HepG2 (cell line): ENCODE results near the gene ZBTB45. TPM values are rescaled to one million over a fixed set of nuclear protein-coding genes. Genes with fewer than 3 reads are reported as not detected.

Experiments used
- BHLHE40 ChIP-seq: IDR thresholded peaks from 2 replicates; pipeline ENCODE4 v1.6.1; 2011; ENCODE audit warnings: low read length, improper control_type of control experiment
- GTF2F1 ChIP-seq: fragments of 150-350 bp; IDR thresholded peaks from 2 replicates; pipeline ENCODE4 v1.6.1; 2014; ENCODE audit warnings: low read length
- HBP1 ChIP-seq: IDR thresholded peaks from 2 replicates; pipeline ENCODE4 v1.6.1; 2016; ENCODE audit warnings: low read depth, control low read depth
- HDAC1 ChIP-seq: sonication (generic); formaldehyde crosslinking; IDR thresholded peaks from 2 replicates; pipeline ENCODE4 v1.5.1; 2020; ENCODE audit warnings: mild to moderate bottlenecking, missing genetic modification reagents
- KLF6 ChIP-seq: IDR thresholded peaks from 2 replicates; pipeline ENCODE4 v1.8.0; 2016; ENCODE audit warnings: missing biosample characterization, missing genetic modification reagents
- MEIS1 ChIP-seq: sonication (generic); formaldehyde crosslinking; IDR thresholded peaks from 2 replicates; pipeline ENCODE4 v1.9.0; 2021; ENCODE audit warnings: mild to moderate bottlenecking, missing genetic modification reagents, moderate library complexity, borderline replicate concordance
- NFE2L1 ChIP-seq: sonication (generic); formaldehyde crosslinking; IDR thresholded peaks from 2 replicates; pipeline ENCODE4 v1.4.0; 2020; ENCODE audit warnings: missing genetic modification reagents, mild to moderate bottlenecking, borderline replicate concordance
- NR2F1 ChIP-seq, 2 experiments: fragments of 450-650 bp in 1 of 2; formaldehyde crosslinking in 1 of 2; IDR thresholded peaks; 2 replicates each; pipeline versions ENCODE4 v1.5.0 to v1.6.1; 2016 to 2020; ENCODE audit warnings: mild to moderate bottlenecking in 1 of 2, missing compliant biosample characterization in 1 of 2, missing genetic modification reagents in 1 of 2, moderate library complexity in 1 of 2
- REST ChIP-seq, 2 experiments: IDR thresholded peaks; 2 replicates each; pipeline ENCODE4 v1.6.1; 2011 to 2012; ENCODE audit warnings: low read length in 2 of 2, borderline replicate concordance in 1 of 2, low read depth in 1 of 2, mild to moderate bottlenecking in 1 of 2, moderate library complexity in 1 of 2
- SATB2 ChIP-seq: sonication (generic); formaldehyde crosslinking; IDR thresholded peaks from 2 replicates; pipeline ENCODE4 v1.5.0; 2020; ENCODE audit warnings: missing genetic modification reagents
- TFAP4 ChIP-seq: sonication (generic); IDR thresholded peaks from 2 replicates; pipeline ENCODE4 v1.6.1; 2016; ENCODE audit warnings: low read depth, borderline replicate concordance
- ZNF572 ChIP-seq: sonication (generic); formaldehyde crosslinking; IDR thresholded peaks from 2 replicates; pipeline ENCODE4 v1.5.1; 2020; ENCODE audit warnings: mild to moderate bottlenecking, missing genetic modification reagents
- ZNF749 ChIP-seq: sonication (generic); formaldehyde crosslinking; IDR thresholded peaks from 2 replicates; pipeline ENCODE4 v1.8.0; 2022; ENCODE audit warnings: mild to moderate bottlenecking, missing genetic modification reagents, moderate library complexity, borderline replicate concordance
- polyA plus RNA-seq, 8 experiments: library from polyadenylated mRNA; depleted of rRNA in 3 of 8; stranded (reverse) in 7 of 8; unstranded in 1 of 8; fragments of >200 nt; fragmentation: Illumina TruSeq in 4 of 8; extraction: Trizol in 4 of 8; gene quantifications; 2 replicates each; pipeline versions ENCODE4 v1.2.1 to v1.2.3, GENCODE V29; 2011 to 2016; ENCODE audit warnings: low read depth in 4 of 8, missing spikeins in 1 of 8, mixed read lengths in 1 of 8; ENCODE audit not compliant: insufficient read depth in 1 of 8
- total RNA-seq, 5 experiments: library from RNA; depleted of rRNA; stranded (reverse); fragments of >200 nt; fragmentation: Illumina TruSeq; extraction: Trizol; gene quantifications; 2 replicates each; pipeline ENCODE4 v1.2.3, GENCODE V29; 2016; ENCODE audit warnings: low read depth in 1 of 5
- TF ChIP-seq, protein P1 (sequence below): sonication (generic); formaldehyde crosslinking; IDR thresholded peaks from 2 replicates; pipeline ENCODE4 v1.8.1; 2023; ENCODE audit warnings: mild to moderate bottlenecking, missing genetic modification reagents
- TF ChIP-seq, protein P2 (sequence below): sonication (generic); formaldehyde crosslinking; IDR thresholded peaks from 2 replicates; pipeline ENCODE4 v1.5.0; 2020; ENCODE audit warnings: missing genetic modification reagents
- TF ChIP-seq, protein P3 (sequence below): sonication (generic); formaldehyde crosslinking; IDR thresholded peaks from 2 replicates; pipeline ENCODE4 v1.4.0; 2020; ENCODE audit warnings: mild to moderate bottlenecking, low read depth, missing genetic modification reagents

ZBTB45 gene
- total and polyA plus RNA-seq, 2 of the 13 experiments (the other 11 are each of a cell fraction or from before 2014, with no cell fraction given), result 3.0 to 3.7 TPM

DNA sequence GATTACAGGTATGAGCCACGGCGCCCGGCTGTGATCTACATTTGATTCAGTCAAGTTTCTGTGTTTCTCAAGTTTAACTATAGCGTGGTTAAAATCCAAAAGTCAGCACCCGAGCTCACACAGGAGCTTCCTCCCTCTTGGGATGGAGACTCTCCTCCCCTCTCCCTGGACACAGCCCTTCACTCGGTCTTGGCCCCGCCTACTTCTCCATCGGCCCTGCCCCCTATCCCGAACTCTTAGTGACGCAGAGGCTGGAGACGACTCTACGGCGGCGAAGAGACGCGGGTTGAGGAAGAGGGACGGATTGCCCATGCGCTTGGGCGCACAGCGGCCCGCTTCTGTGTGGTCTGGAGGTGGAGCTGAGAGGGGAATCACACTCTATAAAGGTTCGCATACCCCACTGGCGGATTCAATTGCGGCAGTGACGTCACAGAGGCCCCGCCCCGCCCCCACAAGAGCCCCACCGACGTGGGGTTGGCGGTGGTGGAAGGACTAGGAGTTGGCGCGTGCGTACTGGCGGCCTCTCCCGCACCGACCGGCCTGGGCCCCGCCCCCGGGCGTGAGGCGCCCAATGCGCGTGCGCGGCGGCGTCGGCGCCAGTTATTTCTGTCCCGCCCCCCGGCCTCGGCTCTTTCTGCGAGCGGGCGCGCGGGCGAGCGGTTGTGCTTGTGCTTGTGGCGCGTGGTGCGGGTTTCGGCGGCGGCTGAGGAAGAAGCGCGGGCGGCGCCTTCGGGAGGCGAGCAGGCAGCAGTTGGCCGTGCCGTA, 24.4 kb upstream of the ZBTB45 start, which contains the start of gene TRIM28 (continued):
- TF ChIP-seq, protein P1, sequence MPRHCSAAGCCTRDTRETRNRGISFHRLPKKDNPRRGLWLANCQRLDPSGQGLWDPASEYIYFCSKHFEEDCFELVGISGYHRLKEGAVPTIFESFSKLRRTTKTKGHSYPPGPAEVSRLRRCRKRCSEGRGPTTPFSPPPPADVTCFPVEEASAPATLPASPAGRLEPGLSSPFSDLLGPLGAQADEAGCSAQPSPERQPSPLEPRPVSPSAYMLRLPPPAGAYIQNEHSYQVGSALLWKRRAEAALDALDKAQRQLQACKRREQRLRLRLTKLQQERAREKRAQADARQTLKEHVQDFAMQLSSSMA (CRISPR knock-in tag), result peak; percentile 78; the same call in 1 of the 2 replicates
- peak; percentile 57; the same call in 1 of the 2 replicates for TF ChIP-seq HBP1 (CRISPR knock-in tag)
- TF ChIP-seq, protein P2, sequence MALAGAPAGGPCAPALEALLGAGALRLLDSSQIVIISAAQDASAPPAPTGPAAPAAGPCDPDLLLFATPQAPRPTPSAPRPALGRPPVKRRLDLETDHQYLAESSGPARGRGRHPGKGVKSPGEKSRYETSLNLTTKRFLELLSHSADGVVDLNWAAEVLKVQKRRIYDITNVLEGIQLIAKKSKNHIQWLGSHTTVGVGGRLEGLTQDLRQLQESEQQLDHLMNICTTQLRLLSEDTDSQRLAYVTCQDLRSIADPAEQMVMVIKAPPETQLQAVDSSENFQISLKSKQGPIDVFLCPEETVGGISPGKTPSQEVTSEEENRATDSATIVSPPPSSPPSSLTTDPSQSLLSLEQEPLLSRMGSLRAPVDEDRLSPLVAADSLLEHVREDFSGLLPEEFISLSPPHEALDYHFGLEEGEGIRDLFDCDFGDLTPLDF (CRISPR knock-in tag), result peak; percentile 71
- TF ChIP-seq HDAC1, result peak; percentile 44
- TF ChIP-seq NFE2L1 (CRISPR knock-in tag), result no peak
- TF ChIP-seq, protein P3, sequence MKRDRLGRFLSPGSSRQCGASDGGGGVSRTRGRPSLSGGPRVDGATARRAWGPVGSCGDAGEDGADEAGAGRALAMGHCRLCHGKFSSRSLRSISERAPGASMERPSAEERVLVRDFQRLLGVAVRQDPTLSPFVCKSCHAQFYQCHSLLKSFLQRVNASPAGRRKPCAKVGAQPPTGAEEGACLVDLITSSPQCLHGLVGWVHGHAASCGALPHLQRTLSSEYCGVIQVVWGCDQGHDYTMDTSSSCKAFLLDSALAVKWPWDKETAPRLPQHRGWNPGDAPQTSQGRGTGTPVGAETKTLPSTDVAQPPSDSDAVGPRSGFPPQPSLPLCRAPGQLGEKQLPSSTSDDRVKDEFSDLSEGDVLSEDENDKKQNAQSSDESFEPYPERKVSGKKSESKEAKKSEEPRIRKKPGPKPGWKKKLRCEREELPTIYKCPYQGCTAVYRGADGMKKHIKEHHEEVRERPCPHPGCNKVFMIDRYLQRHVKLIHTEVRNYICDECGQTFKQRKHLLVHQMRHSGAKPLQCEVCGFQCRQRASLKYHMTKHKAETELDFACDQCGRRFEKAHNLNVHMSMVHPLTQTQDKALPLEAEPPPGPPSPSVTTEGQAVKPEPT (CRISPR knock-in tag), result peak; percentile 61; the same call in 1 of the 2 replicates
- peak; percentile 46; the same call in 1 of the 2 replicates for TF ChIP-seq ZNF749 (CRISPR knock-in tag)
- 0 out of 2 replicates have a peak, but pooled peaks have one; percentile 19 for TF ChIP-seq BHLHE40
- 0 out of 2 replicates have a peak, but pooled peaks have one; percentile 22 for TF ChIP-seq TFAP4
- 0 out of 2 replicates have a peak, but pooled peaks have one; percentile 32 for TF ChIP-seq ZNF572 (CRISPR knock-in tag)
- peak; percentile 75 for TF ChIP-seq KLF6 (CRISPR knock-in tag)
- TF ChIP-seq SATB2 (CRISPR knock-in tag), result no peak
- peak; percentile 70; the same call in 1 of the 2 replicates for TF ChIP-seq GTF2F1
- peak; percentile 67; the same call in 1 of the 2 replicates for TF ChIP-seq MEIS1 (CRISPR knock-in tag)
- TF ChIP-seq NR2F1 (CRISPR knock-in tag; IDR thresholded peaks at IDR 0.05), result no peak
- peak in 1 of 2 experiments; percentile 38; a peak in 1 of 4 replicates for TF ChIP-seq REST (IDR thresholded peaks at IDR 0.05; ENCODE audit: borderline replicate concordance in 1 of 2, low read depth in 1 of 2, low read length in 2 of 2)
